Right forelimb (tissue), 1 donor: ENCODE measurements around the gene SAFB.
"Not testable (repeated sequence)": the region's sequence is repeated elsewhere in the genome, so short reads cannot be mapped to it uniquely, and the experiment has no call there.

Experiments used
- DNase-seq: peaks from one replicate; pipeline ENCODE4 v3.0.0-alpha.2; 2018

Gene SAFB

DNA sequence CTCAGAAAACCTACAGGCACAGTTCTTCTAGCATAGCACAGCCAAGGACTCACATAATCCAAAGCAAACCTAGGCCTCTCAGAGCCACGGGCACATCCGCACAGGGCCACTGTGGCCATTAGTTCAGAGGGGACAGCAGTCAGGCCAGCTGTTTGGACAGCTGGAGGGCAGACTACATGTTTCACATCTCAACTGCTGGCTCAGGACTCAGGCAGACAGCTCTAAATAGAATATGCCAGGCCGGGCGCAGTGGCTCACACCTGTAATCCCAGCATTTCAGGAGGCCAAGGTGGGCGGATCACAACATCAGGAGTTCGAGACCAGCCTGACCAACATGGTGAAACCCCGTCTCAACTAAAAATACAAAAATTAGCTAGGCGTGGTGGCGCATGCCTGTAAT lies 27.1 kb upstream of the SAFB start:
- DNase-seq, result no peak

DNA sequence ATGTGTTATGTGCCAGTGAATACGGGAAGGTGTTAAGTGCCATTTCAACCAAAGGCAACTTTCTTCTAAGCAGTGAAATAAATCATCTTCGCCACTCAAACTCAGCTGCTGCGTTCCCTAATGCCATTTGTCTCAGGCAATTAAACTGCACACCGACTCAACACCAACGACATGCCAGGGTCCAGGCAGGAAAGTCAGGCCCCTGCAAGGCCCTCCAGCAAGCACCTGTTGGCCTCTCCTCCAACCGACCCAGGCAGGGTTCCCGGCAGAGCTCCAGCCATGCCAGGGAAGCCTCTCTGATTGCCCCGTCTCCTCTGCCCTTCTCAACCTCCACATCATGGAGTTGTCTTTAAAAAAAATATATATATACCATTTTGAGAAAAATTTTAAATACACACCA lies 22.1 kb upstream of the SAFB start:
- DNase-seq, result no peak

DNA sequence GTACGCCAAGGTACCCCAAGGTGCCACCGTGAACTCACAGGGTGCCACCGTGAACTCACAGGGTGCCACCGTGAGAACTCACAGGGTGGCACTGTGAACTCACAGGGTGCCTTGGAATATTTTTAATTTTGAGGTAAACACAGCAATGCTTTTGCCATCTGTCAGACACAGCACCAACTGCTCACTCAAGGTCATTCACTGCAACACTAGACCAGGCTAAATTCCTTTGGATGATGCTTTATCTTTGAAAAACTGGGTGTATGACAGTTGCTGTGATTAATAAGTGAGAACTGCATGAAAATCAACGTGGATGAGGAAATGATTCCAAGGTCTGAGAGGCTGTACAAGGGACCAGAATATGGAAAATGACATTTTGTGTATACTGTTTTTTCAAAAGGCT lies 19.3 kb upstream of the SAFB start:
- DNase-seq, result no peak

DNA sequence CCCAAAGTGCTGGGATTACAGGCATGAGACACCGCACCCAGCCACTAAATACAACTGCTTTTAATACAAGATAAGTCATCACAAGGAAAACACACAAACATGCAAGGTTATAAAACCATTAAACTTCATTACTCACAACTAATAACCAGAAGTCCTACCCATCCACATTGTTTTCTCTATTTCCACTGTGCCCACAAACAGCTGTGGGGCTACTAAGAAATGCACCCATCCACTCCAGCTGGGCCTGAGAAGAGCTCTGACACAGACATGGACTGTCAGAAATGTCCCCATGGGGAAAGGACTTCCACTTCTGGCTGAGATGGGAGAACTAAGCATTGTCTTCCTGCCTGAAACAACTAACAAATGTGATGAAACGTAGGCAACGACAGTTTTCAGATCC lies 17.5 kb upstream of the SAFB start:
- DNase-seq, result no peak

DNA sequence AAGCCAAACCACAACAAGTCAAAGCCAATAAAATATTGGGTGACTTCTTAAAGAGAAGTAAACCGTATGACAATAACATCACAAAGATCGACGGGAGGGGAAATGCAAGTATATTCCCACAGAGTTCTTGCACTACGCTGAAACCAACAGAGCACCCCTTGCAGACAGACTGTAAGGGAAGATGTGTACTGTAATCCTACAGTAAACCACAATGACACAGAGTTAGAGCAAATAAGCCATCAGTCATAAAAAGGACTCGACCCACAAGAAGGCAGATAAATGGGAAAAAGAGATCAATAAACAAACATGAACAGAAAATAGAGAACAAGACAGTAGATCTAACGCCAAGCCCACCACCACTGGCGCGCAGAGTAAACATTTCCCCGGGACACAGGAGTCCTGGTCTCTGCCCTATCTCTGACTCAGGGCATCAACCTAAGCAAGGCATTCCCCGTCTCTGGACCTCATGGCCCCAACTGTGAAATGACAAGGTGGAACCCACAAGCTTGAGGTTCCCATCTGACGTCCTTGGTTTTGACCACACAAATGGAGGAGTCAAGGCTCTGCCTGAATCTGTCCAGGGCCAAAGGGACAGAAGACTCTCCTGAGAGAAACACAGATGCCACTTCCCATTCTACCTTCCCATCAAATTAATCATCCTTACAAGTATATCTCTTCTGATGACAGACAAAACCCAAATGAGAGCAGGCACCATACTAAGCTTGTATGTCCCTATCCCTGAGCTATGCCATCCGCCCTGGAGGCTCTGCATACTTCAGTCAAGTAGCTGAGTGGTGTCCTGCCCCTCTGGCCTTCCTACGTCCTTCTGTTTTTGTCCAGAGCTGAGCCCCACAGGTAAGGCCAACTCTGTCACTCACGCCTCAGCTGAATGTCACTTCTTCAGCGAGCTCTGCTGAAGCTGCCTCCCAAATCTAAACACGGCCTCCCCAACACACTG lies 15.3 kb upstream of the SAFB start:
- no peak for DNase-seq

DNA sequence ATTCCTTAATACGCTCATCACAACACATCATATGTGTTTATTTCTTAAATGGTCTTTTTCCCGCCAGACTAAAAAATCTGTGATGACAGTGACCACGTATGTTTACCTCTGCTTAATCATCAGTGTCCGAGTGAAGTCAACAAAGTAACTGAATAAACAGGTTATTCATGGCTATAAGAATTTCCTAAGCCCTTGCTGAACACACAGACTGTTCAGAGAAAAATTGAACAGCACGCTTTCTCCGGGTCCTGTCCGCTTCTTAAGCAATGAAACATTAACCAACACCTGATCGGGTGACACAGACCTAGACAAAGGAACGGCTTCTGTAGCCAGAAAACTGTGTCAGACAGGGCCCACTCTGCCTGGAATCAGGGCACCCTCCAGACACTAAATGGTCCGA lies 14.6 kb upstream of the SAFB start:
- DNase-seq, result no peak

DNA sequence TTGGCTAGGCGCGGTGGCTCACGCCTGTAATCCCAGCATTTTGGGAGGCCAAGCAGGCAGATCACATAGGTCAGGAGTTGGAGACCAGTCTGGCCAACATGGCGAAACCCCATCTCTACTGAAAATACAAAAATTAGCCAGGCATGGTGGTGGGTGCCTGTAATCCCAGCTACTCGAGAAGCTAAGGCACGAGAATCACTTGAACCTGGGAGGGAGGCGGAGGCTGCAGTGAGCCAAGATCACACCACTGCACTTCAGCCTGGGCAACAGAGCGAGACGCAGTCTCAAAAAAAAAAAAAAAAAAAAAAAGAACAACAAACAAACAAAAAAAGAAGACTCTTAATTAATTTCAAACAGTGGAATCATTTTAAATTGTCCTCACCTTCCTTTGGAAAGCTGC lies 14.1 kb upstream of the SAFB start:
- DNase-seq, result not testable (repeated sequence)

DNA sequence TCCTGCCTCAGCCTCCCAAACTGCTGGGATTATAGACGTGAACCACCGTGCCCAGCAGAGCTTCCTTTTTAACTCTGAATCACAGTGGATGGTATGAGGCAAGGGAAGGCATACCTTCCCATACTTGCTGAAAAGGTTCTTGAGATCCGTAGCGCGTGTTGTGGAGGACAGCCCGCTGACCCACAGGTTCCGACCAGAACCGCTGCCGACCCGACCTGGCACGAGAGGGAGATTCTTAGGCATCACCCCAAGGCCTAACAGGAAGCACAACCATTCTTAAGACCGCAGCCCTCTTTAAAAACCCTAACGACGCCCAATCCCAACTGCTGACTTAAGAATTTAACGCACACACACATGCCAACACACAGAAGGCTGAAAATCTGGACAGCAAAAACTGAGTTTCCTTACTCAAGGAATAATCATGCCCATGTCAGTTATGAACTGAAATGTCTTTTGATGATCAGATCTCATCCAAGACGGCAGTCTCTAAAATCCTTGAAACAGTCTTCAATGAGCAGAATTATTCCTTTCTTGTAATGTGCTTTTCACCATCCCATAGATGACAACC lies 12.9 kb upstream of the SAFB start:
- DNase-seq, result no peak

DNA sequence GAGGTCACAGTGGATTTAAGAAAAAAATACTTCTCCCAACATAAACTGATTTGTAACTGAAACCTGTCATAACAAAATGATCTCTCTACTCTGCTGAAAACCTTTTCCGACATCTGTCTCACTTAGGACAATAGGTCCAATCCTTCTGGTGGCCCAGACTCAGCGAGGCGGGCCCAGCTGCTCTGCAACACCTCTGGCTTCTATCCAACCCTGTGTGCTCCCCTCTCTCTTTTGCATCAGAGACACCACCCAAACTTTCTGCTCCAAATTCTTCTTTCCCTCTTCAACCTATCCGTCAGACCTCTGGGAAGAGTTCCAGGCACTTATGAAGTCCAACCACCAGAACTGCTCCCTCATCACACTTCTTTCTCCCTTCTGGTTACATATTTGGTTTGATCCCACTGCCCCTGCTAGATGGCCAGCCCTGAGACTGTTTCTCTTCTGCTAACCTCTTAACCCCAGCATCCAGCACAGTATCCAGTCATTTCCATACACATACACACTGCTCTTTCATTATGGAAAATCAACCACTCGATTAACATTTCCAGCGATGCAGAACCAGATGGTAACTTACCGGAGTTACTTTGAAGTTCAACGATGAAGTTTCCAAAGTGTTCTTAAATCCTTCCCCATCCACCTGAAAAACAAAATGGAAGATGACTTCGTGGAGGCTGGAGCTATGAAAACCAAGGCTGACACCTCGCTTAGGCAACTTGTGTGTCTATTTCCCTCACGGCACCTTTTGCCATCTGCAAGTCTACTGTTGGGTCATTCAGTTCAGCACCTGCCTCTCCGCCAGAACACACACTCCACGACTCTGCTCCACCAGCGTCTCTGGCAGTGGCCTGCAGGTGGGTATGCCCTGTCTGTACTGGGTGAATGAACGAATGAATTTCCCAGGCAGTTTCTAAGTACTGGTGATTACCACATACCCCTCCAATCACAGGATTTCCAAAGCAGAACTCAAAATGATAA lies 9.7 kb upstream of the SAFB start:
- DNase-seq, result no peak

DNA sequence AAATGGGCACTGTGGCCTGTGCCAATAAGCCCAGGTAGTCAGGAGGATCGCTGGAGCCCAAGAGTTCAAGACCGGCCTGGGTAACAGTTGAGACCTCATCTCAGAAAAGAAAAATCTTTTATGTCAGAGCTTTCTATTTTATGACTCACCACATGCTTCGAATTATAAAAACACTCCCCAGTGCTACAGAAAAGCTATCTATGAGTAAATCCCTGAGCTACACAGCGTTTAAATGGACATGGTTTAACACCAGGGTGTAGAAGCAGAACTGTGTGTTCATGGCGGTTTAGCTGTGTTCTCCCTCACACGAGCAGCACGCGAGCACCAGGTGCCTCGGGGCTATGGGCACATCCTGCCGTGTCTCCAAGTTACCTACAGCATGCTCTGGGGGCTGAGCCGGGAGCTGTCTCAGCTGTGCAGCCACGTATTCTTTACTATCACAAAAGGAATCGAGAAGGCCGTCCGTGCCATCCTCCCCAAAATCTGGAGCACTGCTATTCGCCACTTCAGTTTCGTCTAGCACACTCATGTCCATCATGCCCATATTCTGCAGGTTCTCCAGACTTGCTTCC lies 7.0 kb upstream of the SAFB start:
- DNase-seq, result no peak

DNA sequence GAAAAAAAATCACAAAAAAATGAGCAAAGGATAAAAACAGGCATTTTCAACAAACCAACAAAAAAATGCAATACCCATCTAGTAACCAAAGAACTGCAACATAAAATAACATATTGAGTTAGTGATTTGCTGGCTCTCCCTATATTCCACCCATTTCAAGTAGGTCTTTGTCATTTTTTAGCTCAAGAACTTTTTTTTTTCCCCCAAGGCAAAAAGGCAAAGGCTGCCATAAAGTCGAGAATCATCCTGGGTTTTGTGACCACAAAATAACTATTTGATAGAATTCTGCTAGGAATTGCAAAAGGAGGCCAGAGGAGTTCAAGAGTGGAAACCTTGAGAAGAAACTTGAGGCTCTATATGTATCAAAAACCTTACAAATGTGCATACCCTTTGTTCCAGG lies 5.8 kb upstream of the SAFB start:
- DNase-seq, result no peak

DNA sequence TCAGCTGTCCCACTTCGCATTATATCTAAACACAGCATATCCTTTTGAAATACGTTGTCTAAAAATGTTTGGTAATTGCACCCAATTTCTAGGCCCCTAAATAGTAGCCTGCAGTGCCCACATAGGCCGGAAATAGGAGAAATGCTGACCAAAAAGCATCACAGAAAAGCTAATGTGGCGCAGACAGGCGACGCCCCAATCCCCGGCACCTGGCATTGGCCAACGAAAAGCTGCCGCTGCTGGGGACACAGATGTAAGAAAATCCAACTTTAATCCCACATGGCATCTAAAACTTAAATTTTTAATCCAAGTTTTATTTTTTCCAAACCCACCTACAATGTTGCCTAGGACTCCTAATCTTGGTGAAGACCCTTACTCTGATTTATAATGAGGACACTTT lies 4.3 kb upstream of the SAFB start:
- no peak for DNase-seq

DNA sequence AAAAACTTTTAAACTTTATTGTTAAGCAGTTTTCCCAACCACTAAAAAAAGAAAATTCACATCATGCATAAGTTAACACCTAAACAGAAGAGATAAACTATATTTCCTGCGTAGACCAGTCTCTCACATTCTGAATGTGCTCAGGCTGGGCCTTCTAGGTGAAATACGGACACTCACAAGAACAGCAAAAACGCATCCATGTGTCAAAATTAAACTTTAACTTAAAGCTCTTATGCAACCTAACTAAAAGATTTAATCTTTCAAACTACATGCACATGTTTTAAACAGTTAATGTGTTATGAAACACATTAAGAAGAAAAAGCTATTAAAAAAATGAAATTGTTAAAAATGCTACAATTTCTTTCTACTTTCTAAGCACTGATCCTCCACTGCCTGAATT lies 2.9 kb upstream of the SAFB start:
- no peak for DNase-seq

DNA sequence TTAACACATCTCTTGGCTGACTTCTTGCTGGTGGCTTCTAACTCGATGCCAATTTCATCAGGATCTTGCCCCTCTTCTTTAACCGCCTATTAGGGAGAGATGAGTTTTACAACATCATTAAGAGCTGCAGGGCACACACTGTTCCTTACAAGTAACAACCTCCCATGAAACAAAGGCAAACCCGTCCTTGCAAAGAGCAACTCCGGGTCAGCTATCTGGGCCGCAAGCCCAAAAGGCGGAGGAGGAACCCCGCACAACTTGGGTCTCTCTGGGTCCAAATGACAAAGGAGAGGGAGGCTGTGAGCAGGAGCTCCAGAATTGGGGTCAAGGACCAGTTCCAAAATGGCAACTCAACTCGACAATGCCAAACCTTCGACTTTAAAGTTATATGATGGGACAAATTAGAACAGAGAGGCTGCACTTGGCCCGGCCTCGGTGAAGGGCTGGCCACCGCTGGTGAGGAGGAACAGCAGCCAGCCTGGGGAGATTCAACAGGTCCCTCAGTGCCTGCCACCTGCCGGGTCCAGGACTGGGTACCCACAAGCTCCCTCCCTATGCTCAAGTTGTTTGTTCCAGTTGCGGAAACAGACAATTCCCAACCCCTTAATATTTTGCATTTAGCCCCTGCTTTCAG lies 1.5 kb upstream of the SAFB start:
- DNase-seq, result no peak

DNA sequence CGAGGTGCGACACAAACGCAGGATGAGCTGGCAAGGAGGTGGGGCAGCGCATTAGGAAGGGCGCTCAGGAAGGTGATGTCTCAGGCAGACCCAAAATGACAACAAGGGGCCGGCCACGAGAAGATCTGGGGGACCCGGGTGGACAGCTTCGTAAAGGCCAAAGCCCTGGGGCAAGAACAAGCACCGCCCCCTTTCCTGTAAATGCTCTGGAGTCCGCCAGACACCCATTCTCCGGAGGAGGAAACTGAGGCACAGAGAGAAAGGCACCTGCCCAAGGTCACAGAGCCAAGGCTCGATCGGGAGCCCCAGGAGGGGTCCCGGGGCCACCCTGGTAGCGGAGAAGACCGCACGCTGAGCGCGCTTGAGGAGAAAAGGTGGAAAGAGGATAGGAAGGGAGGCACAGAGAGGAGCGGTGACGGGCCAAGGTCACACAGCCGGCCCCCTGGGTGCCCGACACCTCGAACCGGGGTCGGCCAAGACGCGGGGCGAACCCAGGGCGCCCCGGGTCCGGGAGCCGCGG lies 878 bp upstream of the SAFB start:
- DNase-seq, result peak; percentile 47

DNA sequence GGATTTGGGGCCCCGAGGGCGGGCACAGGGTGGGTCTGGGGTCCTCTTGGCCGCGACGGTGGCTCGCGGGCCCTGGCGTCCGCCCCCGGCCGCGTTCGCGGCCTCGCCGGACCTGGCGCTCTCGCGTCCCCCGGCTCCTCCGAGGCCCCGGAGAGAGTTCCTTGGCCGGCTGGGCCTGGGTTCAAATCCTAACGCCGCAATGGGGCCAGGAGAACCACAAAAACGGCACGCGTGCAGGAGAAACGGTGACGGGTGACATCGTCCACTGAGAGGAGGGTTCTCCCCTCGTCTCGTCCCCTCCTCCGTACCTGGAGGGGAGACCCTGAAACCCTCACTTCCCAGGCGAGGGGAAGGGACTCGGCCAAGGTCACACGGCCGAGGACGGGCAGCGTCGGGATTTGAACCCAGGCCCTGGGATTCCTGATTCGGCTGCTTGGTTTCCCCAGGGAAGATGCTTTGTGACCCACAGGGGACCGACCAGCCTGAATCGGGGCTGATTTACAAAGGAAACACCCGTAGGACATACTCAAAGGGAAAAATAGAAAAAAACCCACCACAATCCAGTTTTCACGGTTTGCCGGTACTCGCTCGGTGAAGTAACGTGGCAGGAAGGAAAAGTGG lies 624 bp downstream of the SAFB start:
- DNase-seq, result no peak

DNA sequence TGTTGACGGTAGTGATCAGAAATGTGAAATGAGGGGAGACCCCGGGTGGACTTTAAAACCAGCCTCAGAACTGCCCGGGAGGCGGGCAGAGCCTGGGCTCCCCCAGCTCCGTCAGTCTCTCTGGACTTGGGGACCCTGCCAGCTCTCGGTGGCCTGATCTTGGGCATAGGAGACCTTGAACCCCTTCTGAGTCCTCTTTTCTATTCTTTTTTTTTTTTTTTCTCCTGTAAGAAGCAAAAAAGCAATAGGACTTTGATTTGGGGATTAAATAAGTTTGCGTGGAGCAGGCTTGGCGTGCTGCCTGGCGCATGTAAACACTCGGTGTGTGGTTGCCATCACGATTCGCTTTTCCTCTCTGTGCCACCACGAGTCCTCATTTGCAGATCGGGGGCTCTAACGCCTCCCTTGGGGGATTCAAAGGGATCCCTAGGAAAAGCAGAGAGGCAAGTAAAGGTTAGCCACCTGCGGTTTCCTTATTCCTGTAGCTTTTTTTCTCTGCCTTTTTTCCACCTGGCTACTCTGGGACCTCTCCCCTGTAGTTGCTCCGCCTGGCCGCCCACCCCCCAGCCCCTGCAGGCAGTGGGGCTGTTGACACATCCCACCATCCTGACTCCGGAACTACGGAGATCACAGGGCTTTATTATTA lies 1.3 kb downstream of the SAFB start:
- DNase-seq, result peak; percentile 56

DNA sequence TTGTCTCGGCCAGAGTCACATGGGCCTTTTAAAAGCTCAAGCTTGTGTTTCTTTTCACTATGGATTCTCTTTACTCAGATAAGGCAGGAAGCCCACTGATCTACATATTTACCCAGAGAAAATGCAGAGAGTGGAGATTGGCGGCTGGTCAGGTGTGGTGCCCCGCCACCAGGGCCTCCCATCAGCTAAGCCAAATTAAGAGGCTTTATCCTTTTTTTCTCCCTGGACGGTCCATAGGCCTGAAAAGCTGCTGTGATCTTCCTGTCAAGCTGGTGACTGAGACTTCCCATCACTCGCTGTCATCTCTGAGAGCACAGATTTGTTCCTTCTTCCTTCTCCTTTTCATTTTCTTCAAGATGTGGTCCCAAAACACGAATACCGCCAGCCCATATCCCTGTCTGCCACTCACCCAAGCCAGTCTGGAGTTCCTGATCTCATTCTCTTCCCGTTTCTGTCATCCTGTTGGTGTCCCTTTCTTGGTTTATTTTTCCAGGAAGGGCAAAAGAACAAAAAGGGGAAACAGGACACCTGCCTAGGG lies 1.9 kb downstream of the SAFB start:
- no peak for DNase-seq

DNA sequence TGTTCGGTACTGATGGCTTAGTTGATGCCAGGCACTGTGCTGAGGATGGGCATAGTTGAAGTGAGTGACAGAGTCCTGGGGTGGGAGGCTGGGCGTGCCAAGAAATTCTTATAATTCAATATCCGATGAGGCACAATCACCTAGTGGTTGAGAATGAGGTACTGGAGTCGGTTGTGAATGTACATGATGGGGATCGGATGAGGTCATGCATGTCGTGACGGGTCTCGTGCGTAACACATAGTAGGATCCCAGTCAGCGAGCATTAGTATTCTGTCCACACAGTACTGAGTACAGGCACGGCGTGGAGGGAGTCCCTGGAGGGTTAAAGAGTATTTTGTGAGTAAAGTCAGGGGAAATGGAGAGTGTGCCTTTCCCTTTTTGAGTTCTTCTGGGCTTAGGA lies 2.8 kb downstream of the SAFB start:
- DNase-seq, result no peak

DNA sequence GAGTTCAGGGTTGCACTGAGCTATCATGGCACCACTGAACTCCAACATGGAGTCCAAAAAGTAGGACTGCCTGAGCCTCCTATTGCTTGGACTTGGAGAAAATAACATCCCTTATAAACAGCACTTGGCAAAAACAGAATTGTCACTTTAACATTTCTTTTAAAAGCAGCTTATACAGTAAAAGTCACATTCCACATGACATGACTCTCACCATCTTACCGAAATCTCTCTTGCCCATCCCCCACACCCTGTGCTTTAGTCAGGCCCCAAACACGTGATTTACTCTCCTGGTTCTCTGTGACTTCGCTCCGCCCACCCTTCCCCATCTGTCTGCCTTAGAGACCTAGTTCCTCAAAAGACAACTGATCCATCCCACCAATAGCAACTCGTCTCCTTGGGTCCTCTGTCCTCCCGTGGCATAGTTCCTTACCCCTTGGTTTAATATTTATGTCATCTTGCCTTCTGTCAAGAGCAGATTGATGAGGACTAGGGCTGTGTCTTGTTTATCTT lies 4.6 kb downstream of the SAFB start:
- DNase-seq, result no peak

DNA sequence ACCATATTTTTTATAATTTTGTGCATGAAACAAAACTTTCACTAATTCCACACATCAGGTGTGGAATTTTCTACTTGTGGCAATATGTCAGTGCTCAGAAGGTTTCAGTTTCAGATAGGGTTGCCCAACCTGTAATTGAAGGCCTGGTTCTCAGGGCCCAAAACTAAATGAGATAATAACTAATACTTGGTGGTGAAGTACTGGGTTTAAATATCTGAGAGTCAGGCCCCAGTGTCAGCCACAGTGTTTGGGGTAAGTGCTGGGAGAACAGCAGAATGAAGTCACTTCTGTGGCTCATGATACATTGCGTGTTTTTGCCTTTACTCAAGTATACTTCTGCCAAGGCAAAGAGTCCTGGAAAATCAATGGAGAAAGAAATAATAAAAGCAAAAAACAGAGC lies 5.6 kb downstream of the SAFB start:
- no peak for DNase-seq
